HCT116 (cell line): ENCODE measurements around the gene MED26. TPM values are rescaled to one million over a fixed set of nuclear protein-coding genes. Genes with fewer than 3 reads are reported as not detected.

Source experiments
- ATAC-seq: fragments of 200-7000 bp; cut with Tn5 transposase; 2 replicates; pipeline ENCODE4 v1.9.1; 2020; ENCODE audit warnings: mild to moderate bottlenecking, moderate library complexity
- BruUV-seq: library from RNA; stranded (reverse); fragments of 400-500 nt; replicated peaks from 2 replicates; lab custom pipeline; 2021; lab: Mats Ljungman, UMichigan
- CTCF ChIA-PET: fragments of 300-600 bp; sonication (Branson Sonifier 250); formaldehyde crosslinking; loops from one replicate; lab custom pipeline; 2021; ENCODE audit warnings: antibody characterized with exemption; lab: Charles Lee
- POLR2A ChIA-PET: fragments of 300-600, 350-600 bp; sonication (Branson Sonifier 250); formaldehyde crosslinking; loops from one replicate; lab custom pipeline; 2021; ENCODE audit warnings: antibody characterized with exemption; lab: Charles Lee
- RAD21 ChIA-PET, 2 experiments: fragments of 300-600 bp; sonication (Branson Sonifier 250); formaldehyde crosslinking; loops; one replicate each; lab custom pipeline; 2023; ENCODE audit warnings: low total read pairs in 2 of 2; ENCODE audit not compliant: uncharacterized antibody in 2 of 2, unreplicated experiment in 2 of 2, low non-redundant PET in 1 of 2; lab: Charles Lee
- DNase-seq: peaks from one replicate; pipeline ENCODE4 v3.0.0-alpha.2; 2010; ENCODE audit warnings: low read depth, low spot score
- H2AFZ ChIP-seq: fragments of 200-600 bp; shearing (Covaris generic), sonication (generic); 2 replicates; pipeline ENCODE4 v1.6.1; 2017; ENCODE audit warnings: low read depth, mixed run types, mixed read lengths, antibody characterized with exemption, low read length; ENCODE audit not compliant: poor library complexity, severe bottlenecking
- H3K27ac ChIP-seq: 2 replicates; pipeline ENCODE4 v1.5.1; 2012; ENCODE audit warnings: low read depth, low read length
- H3K27me3 ChIP-seq: fragments of 200-600 bp; sonication (generic); 2 replicates; pipeline ENCODE4 v1.6.1; 2016; ENCODE audit warnings: mixed run types, low read length, mixed read lengths; ENCODE audit not compliant: insufficient read depth
- H3K36me3 ChIP-seq, 2 experiments: fragments of 200-500 bp in 1 of 2; fragments of 200-600 bp in 1 of 2; sonication (Bioruptor generic) in 1 of 2; sonication (generic) in 1 of 2; 2 replicates each; pipeline versions ENCODE4 v1.5.1 to v1.6.1; 2014 to 2016; ENCODE audit warnings: low read length in 2 of 2, inconsistent platforms in 1 of 2, mixed read lengths in 1 of 2, mixed run types in 1 of 2; ENCODE audit not compliant: insufficient read depth in 2 of 2, control insufficient read depth in 1 of 2
- H3K4me1 ChIP-seq, 2 experiments: fragments of 200-600 bp in 1 of 2; sonication (generic) in 1 of 2; 2 replicates each; pipeline versions ENCODE4 v1.5.1 to v1.6.1; 2012 to 2017; ENCODE audit warnings: low read length in 2 of 2, inconsistent platforms in 1 of 2, mild to moderate bottlenecking in 1 of 2, mixed read lengths in 1 of 2, mixed run types in 1 of 2, moderate library complexity in 1 of 2; ENCODE audit not compliant: insufficient read depth in 2 of 2, control insufficient read depth in 1 of 2
- H3K4me2 ChIP-seq: fragments of 200-600 bp; sonication (generic); 2 replicates; pipeline ENCODE4 v1.6.1; 2017; ENCODE audit warnings: mixed run types, low read length, mixed read lengths
- H3K4me3 ChIP-seq, 2 experiments: fragments of 200-600 bp in 1 of 2; sonication (generic) in 1 of 2; replicated peaks in 1 of 2; 2 replicates each; pipeline ENCODE4 v1.5.1; 2011 to 2016; ENCODE audit warnings: low read length in 2 of 2, control low read depth in 1 of 2, low read depth in 1 of 2, mild to moderate bottlenecking in 1 of 2, mixed read lengths in 1 of 2, mixed run types in 1 of 2
- H3K79me2 ChIP-seq: fragments of 200-600 bp; sonication (generic); 2 replicates; pipeline ENCODE4 v1.6.1; 2017; ENCODE audit warnings: mild to moderate bottlenecking, mixed run types, low read length, moderate library complexity, mixed read lengths; ENCODE audit not compliant: insufficient read depth
- H3K9ac ChIP-seq: fragments of 200-600 bp; sonication (generic); 2 replicates; pipeline ENCODE4 v1.6.1; 2016; ENCODE audit warnings: low read length, mixed read lengths
- H3K9me2 ChIP-seq: fragments of 200-600 bp; sonication (generic), shearing (Covaris generic); 2 replicates; pipeline ENCODE4 v1.6.1; 2017; ENCODE audit warnings: mixed run types, mild to moderate bottlenecking, moderate library complexity; ENCODE audit not compliant: insufficient read depth
- H3K9me3 ChIP-seq, 2 experiments: fragments of 200-500 bp in 1 of 2; fragments of 200-600 bp in 1 of 2; sonication (Bioruptor generic) in 1 of 2; sonication (generic) in 1 of 2; 2 replicates each; pipeline ENCODE4 v1.6.1; 2014 to 2017; ENCODE audit warnings: low read length in 2 of 2, mixed read lengths in 2 of 2, inconsistent platforms in 1 of 2, low read depth in 1 of 2, mild to moderate bottlenecking in 1 of 2, mixed run types in 1 of 2, moderate library complexity in 1 of 2; ENCODE audit not compliant: control insufficient read depth in 1 of 2, insufficient read depth in 1 of 2
- H4K20me1 ChIP-seq: fragments of 200-600 bp; sonication (generic), shearing (Covaris generic); 2 replicates; pipeline ENCODE4 v1.6.1; 2017; ENCODE audit warnings: mixed run types, mild to moderate bottlenecking, moderate library complexity; ENCODE audit not compliant: insufficient read depth
- ATF3 ChIP-seq: IDR thresholded peaks from 2 replicates; pipeline ENCODE4 v1.6.1; 2012
- CBX3 ChIP-seq: IDR thresholded peaks from 2 replicates; pipeline ENCODE4 v1.6.1; 2012; ENCODE audit warnings: low read depth
- CEBPB ChIP-seq: IDR thresholded peaks from 2 replicates; pipeline ENCODE4 v1.6.1; 2012; ENCODE audit warnings: low read depth
- CTCF ChIP-seq, 3 experiments: fragments of 200-600 bp in 1 of 3; sonication (generic) in 1 of 3; IDR thresholded peaks in 2 of 3; conservative IDR thresholded peaks in 1 of 3; 2 replicates each; pipeline ENCODE4 v1.5.1; 2012 to 2017; ENCODE audit warnings: low read depth in 2 of 3, low read length in 2 of 3, antibody characterized with exemption in 1 of 3, borderline replicate concordance in 1 of 3, control low read depth in 1 of 3, mild to moderate bottlenecking in 1 of 3, mixed read lengths in 1 of 3, mixed run types in 1 of 3, moderate library complexity in 1 of 3; ENCODE audit not compliant: insufficient read depth in 1 of 3
- ELF1 ChIP-seq: IDR thresholded peaks from 2 replicates; pipeline ENCODE4 v1.6.1; 2012; ENCODE audit warnings: low read depth, borderline replicate concordance
- EZH2phosphoT487 ChIP-seq: fragments of 200-600 bp; IDR thresholded peaks from 2 replicates; pipeline ENCODE4 v1.6.1; 2018; ENCODE audit warnings: antibody characterized with exemption, borderline replicate concordance
- FOSL1 ChIP-seq: IDR thresholded peaks from 2 replicates; pipeline ENCODE4 v1.6.1; 2012; ENCODE audit warnings: low read depth
- JUND ChIP-seq: IDR thresholded peaks from 2 replicates; pipeline ENCODE4 v1.6.1; 2012
- MAX ChIP-seq: IDR thresholded peaks from 2 replicates; pipeline ENCODE4 v1.6.1; 2012
- RAD21 ChIP-seq: IDR thresholded peaks from 2 replicates; pipeline ENCODE4 v1.6.1; 2012; ENCODE audit warnings: low read depth, mild to moderate bottlenecking
- SRF ChIP-seq: IDR thresholded peaks from 2 replicates; pipeline ENCODE4 v1.6.1; 2012; ENCODE audit warnings: low read depth
- TCF7L2 ChIP-seq: IDR thresholded peaks from 2 replicates; pipeline ENCODE4 v1.7.0; 2011; ENCODE audit warnings: borderline replicate concordance, inconsistent platforms; ENCODE audit not compliant: insufficient read depth, insufficient read length; ENCODE audit errors: extremely low read depth
- ZNF274 ChIP-seq: fragments of 200-500 bp; sonication (Bioruptor generic); IDR thresholded peaks from 2 replicates; pipeline ENCODE4 v1.6.1; 2014; ENCODE audit warnings: mild to moderate bottlenecking, low read depth, low read length, inconsistent platforms
- intact Hi-C: fragments of 100-400 bp; cut with micrococcal nuclease; formaldehyde crosslinking; loops from 2 replicates; pipeline ENCODE4 v1.10.0; 2022
- total RNA-seq: library from RNA; stranded (reverse); gene quantifications from one replicate; pipeline ENCODE4 v1.2.1, GENCODE V29; 2021; ENCODE audit not compliant: unreplicated experiment

The MED26 gene
- total RNA-seq, 1 experiment from 2014 or later, result 13.3 TPM

GRCh38 chr19:16604615-16605014 is 23.4 kb downstream of the MED26 start:
- H4K20me1 ChIP-seq, result 0 out of 2 replicates have a peak, but pooled peaks cover 5% of the 10 kb centered on the region
- no peak overlapping the region for H2AFZ ChIP-seq
- no peaks in the 10 kb centered on the region for H3K9me3 ChIP-seq
- no peak overlapping the region for H3K9ac ChIP-seq
- H3K36me3 ChIP-seq, result no peaks in the 10 kb centered on the region
- BruUV-seq, result no TSS peak
- TF ChIP-seq RAD21, result no peak
- TF ChIP-seq CEBPB, result no peak
- TF ChIP-seq ATF3, result no peak
- no peak for TF ChIP-seq SRF
- TF ChIP-seq MAX, result no peak
- no peak for TF ChIP-seq CTCF (IDR thresholded peaks at IDR 0.05 in 2 of 3, conservative IDR thresholded peaks at IDR 0.05 in 1 of 3; ENCODE audit: borderline replicate concordance in 1 of 3, insufficient read depth in 1 of 3, low read depth in 2 of 3, low read length in 2 of 3)
- CTCF ChIA-PET, result no interaction called here
- DNase-seq (no peak), ATAC-seq (no peak)
- H3K79me2 ChIP-seq, result peaks cover 100% of the 10 kb centered on the region
- no peaks in the 10 kb centered on the region for H3K27me3 ChIP-seq
- no peak overlapping the region for H3K27ac ChIP-seq
- H3K4me3 ChIP-seq, result no peak overlapping the region
- H3K9me2 ChIP-seq, result no peaks in the 10 kb centered on the region
- intact Hi-C loops, result no loop called here
- no peak overlapping the region for H3K4me2 ChIP-seq
- H3K4me1 ChIP-seq, result peaks cover 3 to 5% of the 10 kb centered on the region in 2 experiments; a peak in 3 of 4 replicates
- POLR2A ChIA-PET, result no interaction called here
- RAD21 ChIA-PET, result no interaction called here

- no TSS peak for BruUV-seq
- H4K20me1 ChIP-seq, result no peaks in the 10 kb centered on the region
- H3K36me3 ChIP-seq, result no peaks in the 10 kb centered on the region
- DNase-seq (no peak), ATAC-seq (no peak)
- H3K4me2 ChIP-seq, result no peak overlapping the region
- ChIA-PET POLR2A (no interaction called here), RAD21 (no interaction called here), CTCF (no interaction called here)
- H3K9ac ChIP-seq, result no peak overlapping the region
- no peaks in the 10 kb centered on the region for H3K9me2 ChIP-seq
- intact Hi-C loops, result no loop called here
- no peak overlapping the region for H3K27ac ChIP-seq
- peaks cover 100% of the 10 kb centered on the region for H3K79me2 ChIP-seq
- H3K9me3 ChIP-seq, result no peaks in the 10 kb centered on the region
- H3K27me3 ChIP-seq, result no peaks in the 10 kb centered on the region
- H2AFZ ChIP-seq, result no peak overlapping the region
- H3K4me3 ChIP-seq, result no peak overlapping the region
- H3K4me1 ChIP-seq, result peaks cover 3 to 5% of the 10 kb centered on the region in 2 experiments; a peak in 3 of 4 replicates
- no peak for TF ChIP-seq ZNF274
- no peak for TF ChIP-seq EZH2phosphoT487
- TF ChIP-seq FOSL1, result no peak
- TF ChIP-seq MAX, result no peak
- TF ChIP-seq SRF, result no peak
- no peak for TF ChIP-seq TCF7L2
- TF ChIP-seq ELF1, result no peak
- TF ChIP-seq ATF3, result no peak
- TF ChIP-seq JUND, result no peak
- TF ChIP-seq CBX3, result no peak
- no peak for TF ChIP-seq CTCF (IDR thresholded peaks at IDR 0.05 in 2 of 3, conservative IDR thresholded peaks at IDR 0.05 in 1 of 3; ENCODE audit: borderline replicate concordance in 1 of 3, insufficient read depth in 1 of 3, low read depth in 2 of 3, low read length in 2 of 3)
Observed at GRCh38 chr19:16603090-16603489, 24.9 kb downstream of the MED26 start.
